HG02870 (cell line): ENCODE results near the gene RTEL1.
A peak's percentile ranks its signal among the peaks of the same experiment; 100 is the strongest.
"Not testable (repeated sequence)": the region's sequence is repeated elsewhere in the genome, so short reads cannot be mapped to it uniquely, and the experiment has no call there.

Source experiments
- ATAC-seq: cut with Tn5 transposase; IDR thresholded peaks from one replicate; pipeline ENCODE4 v1.9.1; 2021; ENCODE audit warnings: mild to moderate bottlenecking, moderate library complexity; ENCODE audit not compliant: unreplicated experiment

Gene RTEL1

GRCh38 chr20:63627129-63627750 is 30.9 kb upstream of the RTEL1 start:
- peak; percentile 78 for ATAC-seq

- ATAC-seq = no peak
Measured at GRCh38 chr20:63627751-63628245, 30.3 kb upstream of the RTEL1 start.

- no peak for ATAC-seq
Measured at GRCh38 chr20:63628246-63628975, 29.7 kb upstream of the RTEL1 start.

GRCh38 chr20:63630956-63631355 is 27.2 kb upstream of the RTEL1 start:
- not testable (repeated sequence) for ATAC-seq

GRCh38 chr20:63631426-63631825 is 26.7 kb upstream of the RTEL1 start:
- not testable (repeated sequence) for ATAC-seq

GRCh38 chr20:63633732-63634131 is 24.4 kb upstream of the RTEL1 start:
- ATAC-seq = no peak

- ATAC-seq = no peak
Measured at GRCh38 chr20:63635431-63636141, 22.5 kb upstream of the RTEL1 start.

- ATAC-seq = no peak
Measured at GRCh38 chr20:63636752-63637628, 21.1 kb upstream of the RTEL1 start.

GRCh38 chr20:63639093-63639975 is 18.8 kb upstream of the RTEL1 start:
- ATAC-seq = no peak

- no peak for ATAC-seq
Measured at GRCh38 chr20:63640086-63640485, 18.0 kb upstream of the RTEL1 start.

- not testable (repeated sequence) for ATAC-seq
Measured at GRCh38 chr20:63640686-63641085, 17.4 kb upstream of the RTEL1 start.

GRCh38 chr20:63641146-63641791 is 16.8 kb upstream of the RTEL1 start:
- peak; percentile 18 for ATAC-seq

GRCh38 chr20:63641792-63642523 is 16.2 kb upstream of the RTEL1 start:
- ATAC-seq = peak; percentile 44

- no peak for ATAC-seq
Measured at GRCh38 chr20:63642527-63643247, 15.4 kb upstream of the RTEL1 start.

GRCh38 chr20:63643499-63643898 is 14.6 kb upstream of the RTEL1 start:
- ATAC-seq = no peak

- no peak for ATAC-seq
Measured at GRCh38 chr20:63643946-63644345, 14.2 kb upstream of the RTEL1 start.

GRCh38 chr20:63645218-63645617 is 12.9 kb upstream of the RTEL1 start:
- no peak for ATAC-seq

- ATAC-seq = no peak
Measured at GRCh38 chr20:63648190-63648589, 9.9 kb upstream of the RTEL1 start.
